Measurements from ENCODE around the gene EYA2.

Gene EYA2

GRCh38 chr20:47227576-47227975 is 332.9 kb downstream of the EYA2 start:
- H3K27me3 ChIP-seq (ENCODE audit: insufficient read depth, low read length, poor library complexity, severe bottlenecking) = no peaks in the 10 kb centered on the region
- no peaks in the 10 kb centered on the region for H3K9me2 ChIP-seq (replicated peaks; ENCODE audit: low read depth, low read length)
- H3K36me3 ChIP-seq (ENCODE audit: insufficient read depth, low read length) = peaks cover 93% of the 10 kb centered on the region
- H3K9ac ChIP-seq (ENCODE audit: low read depth, low read length, poor library complexity, severe bottlenecking) = no peak overlapping the region
- no peak overlapping the region for H3K4me3 ChIP-seq (ENCODE audit: low read length, poor library complexity, severe bottlenecking)
- no peak overlapping the region for H2AFZ ChIP-seq (ENCODE audit: low read length)
- no peaks in the 10 kb centered on the region for H3K4me1 ChIP-seq (ENCODE audit: insufficient read depth, low read length, poor library complexity, severe bottlenecking)
- H3K9me3 ChIP-seq (ENCODE audit: insufficient read depth, low read depth, low read length) = no peaks in the 10 kb centered on the region
- TF ChIP-seq EZH2phosphoT487 (IDR thresholded peaks at IDR 0.05; ENCODE audit: borderline replicate concordance) (no peak), CTCF (conservative IDR thresholded peaks at IDR 0.05; ENCODE audit: low read length) (no peak)
- H3K79me2 ChIP-seq (ENCODE audit: insufficient read depth, low read length) = no peaks in the 10 kb centered on the region
- H3F3A ChIP-seq (ENCODE audit: low read depth) = no peaks in the 10 kb centered on the region
- no peak overlapping the region for H3K4me2 ChIP-seq (ENCODE audit: low read depth, low read length, poor library complexity, severe bottlenecking)
- H4K20me1 ChIP-seq (ENCODE audit: insufficient read depth, low read length, poor library complexity, severe bottlenecking) = peaks cover 6% of the 10 kb centered on the region

GRCh38 chr20:47228654-47229053 is 334.0 kb downstream of the EYA2 start:
- TF ChIP-seq CTCF (conservative IDR thresholded peaks at IDR 0.05; ENCODE audit: low read length) = no peak
- no peak for TF ChIP-seq EZH2phosphoT487 (IDR thresholded peaks at IDR 0.05; ENCODE audit: borderline replicate concordance)

GRCh38 chr20:47230811-47231256 is 336.2 kb downstream of the EYA2 start:
- Histone ChIP-seq H3K4me2 (ENCODE audit: low read depth, low read length, poor library complexity, severe bottlenecking) (no peak overlapping the region), H3K9me2 (replicated peaks; ENCODE audit: low read depth, low read length) (no peaks in the 10 kb centered on the region), H2AFZ (ENCODE audit: low read length) (no peak overlapping the region), H3K4me3 (ENCODE audit: low read length, poor library complexity, severe bottlenecking) (no peak overlapping the region), H3K79me2 (ENCODE audit: insufficient read depth, low read length) (no peaks in the 10 kb centered on the region), H3K4me1 (ENCODE audit: insufficient read depth, low read length, poor library complexity, severe bottlenecking) (no peaks in the 10 kb centered on the region), H3F3A (ENCODE audit: low read depth) (no peaks in the 10 kb centered on the region), H4K20me1 (ENCODE audit: insufficient read depth, low read length, poor library complexity, severe bottlenecking) (peaks cover 6% of the 10 kb centered on the region), H3K9ac (ENCODE audit: low read depth, low read length, poor library complexity, severe bottlenecking) (no peak overlapping the region), H3K27me3 (ENCODE audit: insufficient read depth, low read length, poor library complexity, severe bottlenecking) (no peaks in the 10 kb centered on the region), H3K36me3 (ENCODE audit: insufficient read depth, low read length) (peaks cover 97% of the 10 kb centered on the region), H3K9me3 (ENCODE audit: insufficient read depth, low read depth, low read length) (no peaks in the 10 kb centered on the region)
- no peak for TF ChIP-seq CTCF (conservative IDR thresholded peaks at IDR 0.05; ENCODE audit: low read length)
- no peak for TF ChIP-seq EZH2phosphoT487 (IDR thresholded peaks at IDR 0.05; ENCODE audit: borderline replicate concordance)

More at GRCh38 chr20:47228654-47229053, 334.0 kb downstream of the EYA2 start:
- peaks cover 95% of the 10 kb centered on the region for H3K36me3 ChIP-seq (ENCODE audit: insufficient read depth, low read length)
- H3K27me3 ChIP-seq (ENCODE audit: insufficient read depth, low read length, poor library complexity, severe bottlenecking) = no peaks in the 10 kb centered on the region
- H2AFZ ChIP-seq (ENCODE audit: low read length) = no peak overlapping the region
- no peak overlapping the region for H3K9ac ChIP-seq (ENCODE audit: low read depth, low read length, poor library complexity, severe bottlenecking)
- no peak overlapping the region for H3K4me2 ChIP-seq (ENCODE audit: low read depth, low read length, poor library complexity, severe bottlenecking)
- H3K4me1 ChIP-seq (ENCODE audit: insufficient read depth, low read length, poor library complexity, severe bottlenecking) = no peaks in the 10 kb centered on the region
- no peaks in the 10 kb centered on the region for H3F3A ChIP-seq (ENCODE audit: low read depth)
- H3K9me3 ChIP-seq (ENCODE audit: insufficient read depth, low read depth, low read length) = no peaks in the 10 kb centered on the region
- H3K9me2 ChIP-seq (replicated peaks; ENCODE audit: low read depth, low read length) = no peaks in the 10 kb centered on the region
- H3K4me3 ChIP-seq (ENCODE audit: low read length, poor library complexity, severe bottlenecking) = no peak overlapping the region
- H4K20me1 ChIP-seq (ENCODE audit: insufficient read depth, low read length, poor library complexity, severe bottlenecking) = peaks cover 6% of the 10 kb centered on the region
- H3K79me2 ChIP-seq (ENCODE audit: insufficient read depth, low read length) = no peaks in the 10 kb centered on the region

Measured in Loucy (cell line).